Medulla oblongata (tissue), 1 donor: Measurements from ENCODE around the gene KRT1.
"Not testable (repeated sequence)": the region's sequence is repeated elsewhere in the genome, so short reads cannot be mapped to it uniquely, and the experiment has no call there.

Experiments used
- DNase-seq: peaks from one replicate; pipeline ENCODE4 v3.0.0-alpha.2; 2015; ENCODE audit errors: extremely low spot score

Gene KRT1

GRCh38 chr12:52682381-52682660, 2.1 kb upstream of the KRT1 start:
- no peak for DNase-seq

DNA sequence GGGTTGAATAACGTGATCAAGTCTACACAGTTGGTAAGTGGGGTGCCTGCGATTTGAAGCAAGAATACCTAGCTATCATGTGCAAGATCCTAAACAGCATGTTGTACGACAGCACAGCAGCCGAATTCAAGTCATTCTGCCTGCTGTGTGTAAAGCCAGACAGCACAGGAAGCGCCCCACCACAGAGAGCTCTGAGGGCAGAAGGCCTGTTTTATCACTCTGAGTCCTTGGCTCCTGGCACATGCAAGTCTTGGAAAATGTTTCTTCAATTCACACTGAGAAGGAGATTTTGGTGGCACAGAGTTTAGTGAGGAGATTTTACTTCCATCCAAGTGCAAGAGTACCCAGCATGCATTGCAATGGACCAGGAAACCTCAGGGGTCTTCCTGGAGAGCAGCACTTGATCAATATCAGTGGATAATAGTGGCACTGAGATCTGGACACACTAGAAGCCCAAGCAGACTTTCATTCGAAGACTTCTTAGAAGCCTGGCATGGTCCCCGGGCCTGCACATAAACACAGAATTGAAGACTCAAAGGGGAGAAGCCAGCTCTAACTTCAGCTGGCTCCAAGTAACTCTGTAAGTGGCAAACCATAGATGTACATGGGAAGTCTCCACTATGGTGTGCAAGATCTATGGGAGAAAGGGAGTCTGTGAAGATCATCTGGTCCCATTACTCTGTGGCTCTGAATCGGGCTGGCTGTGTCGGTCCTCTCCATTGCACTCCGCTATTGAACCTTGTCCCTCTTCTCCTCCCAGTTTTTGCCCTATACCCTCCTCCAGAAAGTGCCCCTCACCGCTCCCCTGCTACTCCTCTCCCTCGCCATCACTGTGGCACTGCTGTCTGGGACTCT, 1.5 kb upstream of the KRT1 start:
- DNase-seq: no peak

DNA sequence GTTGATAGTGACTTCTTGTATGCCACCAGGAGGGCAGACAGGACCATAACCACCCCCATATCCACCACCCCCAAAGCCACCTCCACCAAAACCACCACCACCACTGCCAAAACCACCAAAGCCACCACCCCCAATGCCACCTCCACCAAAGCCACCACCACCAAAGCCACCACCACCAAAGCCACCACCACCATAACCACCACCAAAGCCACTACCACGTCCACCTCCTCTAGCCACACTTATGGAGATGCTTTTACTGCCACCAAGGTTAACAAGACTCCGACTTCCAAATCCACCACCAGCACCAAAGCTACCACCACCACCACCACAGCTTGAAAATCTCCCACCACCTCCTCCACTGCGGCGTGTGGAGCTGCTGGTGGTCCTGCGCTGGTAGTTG, 332 bp downstream of the KRT1 start:
- DNase-seq: no peak

GRCh38 chr12:52677671-52678070, 2.5 kb downstream of the KRT1 start:
- DNase-seq: no peak

DNA sequence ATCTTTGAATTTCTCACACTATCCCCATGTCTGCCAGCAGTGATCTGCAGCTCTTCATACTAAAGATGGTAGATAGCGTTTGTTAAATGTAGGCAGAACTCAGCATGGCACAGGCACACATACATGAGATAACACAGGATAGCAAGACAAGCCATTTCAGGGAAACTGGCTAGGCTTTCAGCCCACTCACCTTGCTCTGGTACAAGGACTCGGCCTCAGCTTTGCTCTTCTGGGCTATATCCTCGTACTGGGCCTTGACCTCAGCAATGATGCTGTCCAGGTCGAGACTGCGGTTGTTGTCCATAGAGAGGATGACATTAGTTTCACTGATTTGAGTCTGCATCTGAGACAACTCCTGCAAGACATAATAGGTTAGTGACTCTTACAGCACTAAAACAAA, 3.1 kb downstream of the KRT1 start:
- no peak for DNase-seq

- DNase-seq: no peak
Measured at GRCh38 chr12:52676163-52676562, 4.0 kb downstream of the KRT1 start.

GRCh38 chr12:52675301-52675701, 4.9 kb downstream of the KRT1 start:
- DNase-seq: no peak

DNA sequence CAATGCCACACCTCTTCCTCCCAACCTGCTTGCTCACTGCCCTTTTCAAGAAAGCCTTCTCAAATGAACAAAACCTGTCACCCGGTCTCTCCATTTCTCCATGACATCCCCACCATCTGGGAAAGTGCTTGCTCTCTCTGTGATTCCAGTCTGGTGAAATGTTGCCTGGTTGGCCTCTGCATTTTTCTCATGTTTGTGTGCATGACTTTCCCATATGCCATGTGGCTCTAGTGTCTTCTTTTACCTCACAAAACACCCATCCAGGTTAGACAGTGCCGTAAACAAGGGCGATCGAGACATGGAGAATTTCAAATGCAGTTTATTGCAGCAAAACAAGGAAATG, 5.8 kb downstream of the KRT1 start:
- no peak for DNase-seq

GRCh38 chr12:52673713-52674432, 6.3 kb downstream of the KRT1 start:
- DNase-seq: no peak

DNA sequence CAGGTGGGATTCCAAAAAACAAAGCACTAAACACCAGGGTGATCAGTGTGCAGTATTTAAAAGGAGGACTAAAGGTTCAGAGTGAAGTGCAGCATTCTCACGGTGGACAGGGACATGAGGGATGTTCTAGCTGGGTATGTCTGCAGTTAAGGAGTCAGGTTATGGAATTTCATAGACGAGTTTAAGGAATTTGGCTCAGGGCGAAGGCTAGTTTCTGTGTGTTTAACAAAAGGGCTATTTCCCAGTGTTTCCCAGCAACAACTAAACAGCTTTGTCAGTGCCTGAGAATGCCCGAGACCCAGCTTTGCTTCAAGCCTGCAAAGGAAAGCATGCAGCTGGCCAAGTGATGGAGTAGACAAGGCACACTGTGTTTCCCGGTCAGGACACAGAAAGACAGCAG, 7.0 kb downstream of the KRT1 start:
- DNase-seq: peak; percentile 12

DNA sequence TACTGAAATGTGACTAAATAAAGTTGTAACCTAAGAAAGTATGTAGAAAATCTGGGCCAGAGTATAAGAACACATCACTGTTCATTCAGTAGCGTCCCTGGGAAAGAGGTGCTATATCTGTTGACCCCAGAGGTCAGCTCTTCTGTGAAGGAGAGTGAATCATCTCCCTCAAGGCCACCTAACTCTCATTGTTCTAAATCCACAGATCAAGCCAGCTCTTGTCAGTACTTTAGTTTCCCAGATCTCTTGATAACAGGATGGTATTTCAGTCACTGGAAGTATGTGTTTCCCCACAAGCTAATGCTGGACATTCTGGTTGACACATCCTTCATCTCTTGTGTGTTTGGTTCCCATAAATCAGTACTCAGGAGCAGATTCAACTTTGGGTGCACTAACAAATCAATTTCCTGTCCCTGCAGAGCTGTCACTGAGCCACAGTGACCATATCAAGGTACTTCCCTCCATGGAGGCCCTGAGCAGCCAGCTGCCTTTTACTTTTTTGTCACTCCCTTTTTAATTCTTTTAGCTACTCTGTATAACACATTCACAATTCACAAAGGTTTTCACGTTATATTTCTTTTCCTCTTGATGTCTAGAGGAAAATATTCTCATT, 7.8 kb downstream of the KRT1 start:
- DNase-seq: no peak

DNA sequence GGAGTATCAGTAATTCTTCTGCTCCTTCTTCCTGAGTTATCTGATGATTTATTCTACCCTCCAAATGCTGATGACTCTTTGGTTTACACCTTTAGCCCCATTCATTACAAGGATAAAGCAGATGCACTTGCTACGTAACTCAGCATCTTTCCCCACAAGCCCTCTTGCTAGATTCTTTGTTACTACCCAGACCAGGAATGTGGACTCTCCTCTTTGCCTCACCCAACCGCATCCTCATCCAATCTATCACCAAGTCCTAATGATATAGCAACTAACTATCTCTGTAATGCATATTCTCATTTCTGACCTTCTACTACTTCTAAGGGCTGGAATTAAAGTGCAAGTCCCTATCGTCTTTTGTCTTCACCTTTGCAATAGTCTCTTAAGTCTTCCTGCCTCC, 9.2 kb downstream of the KRT1 start:
- DNase-seq: no peak

- DNase-seq: no peak
Measured at GRCh38 chr12:52670506-52670905, 9.7 kb downstream of the KRT1 start.

DNA sequence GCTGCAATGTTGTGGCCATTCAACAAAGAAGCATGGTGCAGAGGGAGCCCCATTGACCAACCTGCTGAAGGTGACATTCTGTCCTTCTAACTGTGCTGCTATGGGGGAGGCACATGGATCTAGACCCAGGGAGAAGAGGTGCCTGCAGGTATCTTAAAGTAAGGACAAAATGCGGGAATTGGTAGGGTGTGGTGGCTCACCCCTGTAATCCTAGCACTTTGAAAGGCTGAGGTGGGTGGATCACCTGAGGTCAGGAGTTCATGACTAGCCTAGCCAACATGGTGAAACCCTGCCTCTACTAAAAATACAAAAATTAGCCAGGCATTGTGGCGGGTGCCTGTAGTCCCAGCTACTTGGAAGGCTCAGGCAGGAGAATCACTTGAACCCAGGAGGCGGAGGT, 10.3 kb downstream of the KRT1 start:
- not testable (repeated sequence) for DNase-seq

DNA sequence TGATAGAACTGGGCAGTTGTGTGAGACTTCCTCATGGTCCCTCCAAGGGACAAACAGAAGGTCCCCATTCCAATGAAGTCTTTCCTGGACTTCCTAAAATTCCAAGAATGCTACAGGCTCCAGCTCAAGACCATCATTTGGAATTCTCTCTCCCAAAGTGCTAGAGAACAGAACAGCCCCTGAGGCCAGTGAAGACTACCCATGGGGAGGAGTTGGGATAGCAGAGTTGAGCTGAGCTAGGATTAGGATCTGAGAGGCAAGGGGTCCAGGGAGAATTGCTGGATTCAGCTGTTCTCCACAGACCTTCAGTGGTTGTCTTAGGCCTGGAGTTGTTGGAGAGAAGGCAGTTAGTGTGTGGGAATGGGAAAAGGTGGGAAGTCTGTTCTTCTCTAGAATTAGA, 10.8 kb downstream of the KRT1 start:
- no peak for DNase-seq

GRCh38 chr12:52667931-52668330, 12.3 kb downstream of the KRT1 start:
- DNase-seq: no peak

DNA sequence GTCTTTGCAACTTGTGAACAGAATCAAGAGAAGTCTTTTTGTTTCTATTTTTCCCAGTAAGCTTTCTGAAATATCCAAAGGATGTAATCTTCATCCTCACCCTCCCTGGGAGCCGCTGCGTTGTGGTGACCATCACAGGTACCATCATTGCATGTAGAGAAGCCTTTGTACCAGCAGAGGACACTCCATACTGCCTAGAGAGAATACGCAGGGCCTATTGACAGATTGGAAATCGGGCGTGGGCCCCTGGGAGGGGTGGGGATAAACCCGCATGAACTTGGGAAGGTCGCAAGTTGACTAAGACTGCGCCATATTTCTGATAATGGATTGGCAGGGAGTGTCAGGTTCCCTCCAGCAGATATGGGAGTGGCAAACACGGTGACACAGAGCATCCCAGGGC, 12.7 kb downstream of the KRT1 start:
- DNase-seq: no peak

DNA sequence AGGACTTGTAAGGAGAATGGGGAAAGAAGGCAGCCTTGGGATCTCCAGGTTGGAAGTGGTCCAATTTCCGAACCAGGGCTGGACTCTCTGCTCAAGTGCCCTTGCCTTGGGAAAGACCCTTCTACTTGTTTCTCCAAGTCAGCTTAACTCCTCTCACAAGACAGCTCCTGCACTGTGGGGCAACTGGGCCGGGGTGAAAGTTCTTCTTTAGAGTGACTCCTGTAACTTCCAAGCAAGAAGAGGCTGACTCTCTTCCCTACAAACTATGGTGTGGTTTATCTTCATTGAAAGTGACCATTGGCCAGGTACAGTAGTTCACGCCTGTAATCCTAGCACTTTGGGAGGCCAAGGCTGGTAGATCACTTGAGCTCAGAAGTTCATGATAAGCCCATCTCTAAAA, 13.7 kb downstream of the KRT1 start:
- DNase-seq: no peak

DNA sequence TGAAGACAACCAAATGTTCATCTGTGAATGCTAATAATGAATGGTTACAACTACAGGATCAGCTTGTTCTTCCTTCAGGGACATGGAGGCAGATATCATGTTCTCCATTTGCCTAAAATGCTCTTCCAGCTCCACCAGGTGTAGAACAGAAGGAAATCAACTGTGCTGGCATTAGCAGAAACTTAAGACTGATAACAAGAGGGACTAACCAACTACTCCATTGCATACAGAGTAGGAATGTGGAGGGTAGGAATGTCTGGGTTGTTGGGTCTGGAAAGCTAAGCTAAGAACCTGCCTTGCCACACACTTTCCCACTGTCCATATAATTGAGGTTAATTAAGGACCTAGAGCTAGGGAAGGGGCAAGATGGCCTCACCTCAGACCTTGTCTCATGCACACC, 16.8 kb downstream of the KRT1 start:
- no peak for DNase-seq

DNA sequence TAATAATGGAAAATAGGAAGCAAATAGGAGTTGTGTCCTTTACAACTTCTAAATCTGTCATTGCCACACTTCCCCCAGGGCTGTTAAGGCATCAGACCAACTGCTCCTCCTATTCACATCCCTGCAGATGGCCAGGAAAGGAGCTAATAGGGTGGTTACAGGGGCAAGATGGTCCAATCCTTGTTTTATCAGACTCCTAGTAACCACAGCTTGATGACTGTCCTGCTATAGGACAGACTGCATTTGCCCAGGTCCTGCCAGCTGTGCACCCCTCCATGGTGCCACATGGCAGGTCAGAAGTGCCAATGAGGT, 17.3 kb downstream of the KRT1 start:
- DNase-seq: no peak

GRCh38 chr12:52662093-52662917, 17.9 kb downstream of the KRT1 start:
- no peak for DNase-seq

- DNase-seq: no peak
Measured at GRCh38 chr12:52661668-52662067, 18.5 kb downstream of the KRT1 start.
